NK-92 (cell line): ENCODE data around the gene MROH9.
"Not testable (repeated sequence)": the region's sequence is repeated elsewhere in the genome, so short reads cannot be mapped to it uniquely, and the experiment has no call there.

ENCODE experiments used
- DNase-seq: peaks from one replicate; lab custom pipeline; 2025; ENCODE audit not compliant: unreplicated experiment; lab: John Stamatoyannopoulos, UW

Gene MROH9

GRCh38 chr1:170935231-170935630 is at the start of gene MROH9:
MROH9 (plus strand) TSS chr1:170935534; CDS start chr1:170945557, 10,023 bp downstream.
- no peak for DNase-seq

GRCh38 chr1:170885551-170885950 is 49.8 kb upstream of the MROH9 start:
- no peak for DNase-seq

- DNase-seq, result no peak
Measured at GRCh38 chr1:170886460-170886859, 48.9 kb upstream of the MROH9 start.

- DNase-seq, result no peak
Measured at GRCh38 chr1:170887726-170888125, 47.6 kb upstream of the MROH9 start.

GRCh38 chr1:170891872-170892271 is 43.5 kb upstream of the MROH9 start:
- no peak for DNase-seq

- no peak for DNase-seq
Measured at GRCh38 chr1:170893655-170894297, 41.6 kb upstream of the MROH9 start.

- DNase-seq, result no peak
Measured at GRCh38 chr1:170903961-170904360, 31.4 kb upstream of the MROH9 start.

GRCh38 chr1:170908942-170909341 is 26.4 kb upstream of the MROH9 start:
- DNase-seq, result no peak

- no peak for DNase-seq
Measured at GRCh38 chr1:170910273-170910672, 25.1 kb upstream of the MROH9 start.

GRCh38 chr1:170917373-170917772 is 18.0 kb upstream of the MROH9 start:
- DNase-seq, result no peak

- DNase-seq, result not testable (repeated sequence)
Measured at GRCh38 chr1:170924656-170925055, 10.7 kb upstream of the MROH9 start.

GRCh38 chr1:170927955-170928840 is 7.1 kb upstream of the MROH9 start:
- no peak for DNase-seq

- DNase-seq, result no peak
Measured at GRCh38 chr1:170929412-170929834, 5.9 kb upstream of the MROH9 start.

GRCh38 chr1:170929835-170930554 is 5.3 kb upstream of the MROH9 start:
- DNase-seq, result no peak

- no peak for DNase-seq
Measured at GRCh38 chr1:170931650-170932049, 3.7 kb upstream of the MROH9 start.

- DNase-seq, result no peak
Measured at GRCh38 chr1:170932236-170932635, 3.1 kb upstream of the MROH9 start.

GRCh38 chr1:170938281-170938680 is 2.9 kb downstream of the MROH9 start:
- DNase-seq, result no peak

GRCh38 chr1:170939476-170939875 is 4.1 kb downstream of the MROH9 start:
- no peak for DNase-seq

GRCh38 chr1:170951744-170952143 is 16.4 kb downstream of the MROH9 start:
- DNase-seq, result not testable (repeated sequence)

- DNase-seq, result no peak
Measured at GRCh38 chr1:170959385-170959784, 24.1 kb downstream of the MROH9 start.

- no peak for DNase-seq
Measured at GRCh38 chr1:170964506-170964905, 29.2 kb downstream of the MROH9 start.
